SU-DHL-6 (cell line): ENCODE measurements around the gene OSBPL2.

ENCODE experiments used
- H2AFZ ChIP-seq: fragments of 200-600 bp; sonication (generic); 2 replicates; pipeline ENCODE4 v1.6.1; 2014; ENCODE audit warnings: low read depth, mild to moderate bottlenecking, moderate library complexity, mixed read lengths, antibody characterized with exemption, low read length; ENCODE audit not compliant: severe bottlenecking
- H3F3A ChIP-seq: fragments of 200-600 bp; shearing (Covaris generic); 2 replicates; pipeline ENCODE4 v1.6.0; 2016; ENCODE audit warnings: antibody characterized with exemption, mild to moderate bottlenecking; ENCODE audit not compliant: insufficient read depth
- H3K27ac ChIP-seq: fragments of 200-600 bp; sonication (generic); 2 replicates; pipeline ENCODE4 v1.5.1; 2016; ENCODE audit warnings: low read depth, mild to moderate bottlenecking, low read length, moderate library complexity, mixed read lengths
- H3K27me3 ChIP-seq: fragments of 200-600 bp; sonication (generic), shearing (Covaris generic); 2 replicates; pipeline ENCODE4 v1.6.0; 2014; ENCODE audit warnings: mild to moderate bottlenecking, low read length
- H3K36me3 ChIP-seq: fragments of 200-600 bp; sonication (generic); 2 replicates; pipeline ENCODE4 v1.6.1; 2014; ENCODE audit warnings: mild to moderate bottlenecking, low read length, mixed read lengths
- H3K4me2 ChIP-seq: fragments of 300-600, 200-600 bp; shearing (Covaris generic), sonication (generic); 2 replicates; pipeline ENCODE4 v1.6.0; 2014; ENCODE audit warnings: low read length, low read depth, mild to moderate bottlenecking; ENCODE audit not compliant: poor library complexity, severe bottlenecking
- H3K4me3 ChIP-seq: fragments of 200-600 bp; sonication (generic); 2 replicates; pipeline ENCODE4 v1.5.1; 2014; ENCODE audit warnings: antibody characterized with exemption, low read length, mild to moderate bottlenecking, mixed read lengths; ENCODE audit not compliant: insufficient read depth, poor library complexity, severe bottlenecking
- H3K79me2 ChIP-seq: fragments of 200-600 bp; sonication (generic); 2 replicates; pipeline ENCODE4 v1.6.1; 2014; ENCODE audit warnings: mild to moderate bottlenecking, low read length, moderate library complexity; ENCODE audit not compliant: insufficient read depth
- H3K9ac ChIP-seq: fragments of 200-600 bp; sonication (generic); 2 replicates; pipeline ENCODE4 v1.7.0; 2014; ENCODE audit warnings: mild to moderate bottlenecking, low read length
- H3K9me2 ChIP-seq: fragments of 200-600 bp; sonication (generic); replicated peaks from 2 replicates; pipeline ENCODE4 v1.6.1; 2014; ENCODE audit warnings: low read length; ENCODE audit not compliant: insufficient read depth
- H3K9me3 ChIP-seq: fragments of 200-600 bp; sonication (generic); 2 replicates; pipeline ENCODE4 v1.6.1; 2014; ENCODE audit warnings: low read length, mixed read lengths; ENCODE audit not compliant: insufficient read depth
- H4K20me1 ChIP-seq: fragments of 200-600 bp; sonication (generic); 2 replicates; pipeline ENCODE4 v1.6.1; 2014; ENCODE audit warnings: low read depth, mild to moderate bottlenecking, antibody characterized with exemption, low read length, moderate library complexity, mixed read lengths
- CTCF ChIP-seq: fragments of 200-600 bp; sonication (generic); IDR thresholded peaks from one replicate; pipeline ENCODE4 v1.5.1; 2017; ENCODE audit warnings: antibody characterized with exemption, mild to moderate bottlenecking, low read length, moderate library complexity; ENCODE audit not compliant: insufficient read depth, poor library complexity, severe bottlenecking
- EZH2phosphoT487 ChIP-seq: fragments of 200-600 bp; sonication (generic), shearing (Covaris generic); conservative IDR thresholded peaks from 2 replicates; pipeline ENCODE4 v1.6.1; 2018; ENCODE audit warnings: mild to moderate bottlenecking, antibody characterized with exemption, low read length, moderate library complexity, mixed read lengths

Gene OSBPL2

GRCh38 chr20:62242176-62242575, 3.9 kb downstream of the OSBPL2 start:
- H3K9me3 ChIP-seq: no peaks in the 10 kb centered on the region
- H3K9me2 ChIP-seq: no peaks in the 10 kb centered on the region
- no peak overlapping the region for H2AFZ ChIP-seq
- H3K36me3 ChIP-seq: no peaks in the 10 kb centered on the region
- peaks cover 4% of the 10 kb centered on the region; the same call in 1 of the 2 replicates for H4K20me1 ChIP-seq
- no peak overlapping the region for H3K9ac ChIP-seq
- H3K4me3 ChIP-seq: no peak overlapping the region
- H3K27me3 ChIP-seq: no peaks in the 10 kb centered on the region
- H3K27ac ChIP-seq: no peak overlapping the region
- H3K4me2 ChIP-seq: no peak overlapping the region
- TF ChIP-seq EZH2phosphoT487 (no peak), CTCF (no peak)
- no peaks in the 10 kb centered on the region for H3F3A ChIP-seq
- peaks cover 5% of the 10 kb centered on the region; the same call in 1 of the 2 replicates for H3K79me2 ChIP-seq

- no peaks in the 10 kb centered on the region for H3K9me2 ChIP-seq
- no peak overlapping the region for H3K4me3 ChIP-seq
- H3K9ac ChIP-seq: no peak overlapping the region
- H3F3A ChIP-seq: no peaks in the 10 kb centered on the region
- no peaks in the 10 kb centered on the region for H3K27me3 ChIP-seq
- peaks cover 5% of the 10 kb centered on the region; the same call in 1 of the 2 replicates for H3K79me2 ChIP-seq
- H3K4me2 ChIP-seq: no peak overlapping the region
- H3K9me3 ChIP-seq: no peaks in the 10 kb centered on the region
- H4K20me1 ChIP-seq: peaks cover 4% of the 10 kb centered on the region; the same call in 1 of the 2 replicates
- H3K27ac ChIP-seq: no peak overlapping the region
- H2AFZ ChIP-seq: no peak overlapping the region
- no peak for TF ChIP-seq CTCF
- no peak for TF ChIP-seq EZH2phosphoT487
- no peaks in the 10 kb centered on the region for H3K36me3 ChIP-seq
Measured at GRCh38 chr20:62243106-62243505, 4.8 kb downstream of the OSBPL2 start.

GRCh38 chr20:62243906-62244515, 5.7 kb downstream of the OSBPL2 start:
- no peaks in the 10 kb centered on the region for H3K9me3 ChIP-seq
- H3K27me3 ChIP-seq: no peaks in the 10 kb centered on the region
- H3K79me2 ChIP-seq: peaks cover 5% of the 10 kb centered on the region; the same call in 1 of the 2 replicates
- H3K4me3 ChIP-seq: no peak overlapping the region
- TF ChIP-seq CTCF (no peak), EZH2phosphoT487 (no peak)
- H3K4me2 ChIP-seq: no peak overlapping the region
- peaks cover 4% of the 10 kb centered on the region; the same call in 1 of the 2 replicates for H4K20me1 ChIP-seq
- no peak overlapping the region for H3K27ac ChIP-seq
- H3F3A ChIP-seq: no peaks in the 10 kb centered on the region
- H2AFZ ChIP-seq: no peak overlapping the region
- H3K9ac ChIP-seq: no peak overlapping the region
- no peaks in the 10 kb centered on the region for H3K9me2 ChIP-seq
- H3K36me3 ChIP-seq: no peaks in the 10 kb centered on the region
